ENCODE results near the gene TTLL10.

The TTLL10 gene

GRCh38 chr1:1173793-1174415, at the start of gene TTLL10:
Gene TTLL10 (plus strand): TSS chr1:1173880. CDS start chr1:1179216, 5,336 bp downstream.
- no peaks in the 10 kb centered on the region for H3K27me3 Mint-ChIP-seq
- no peaks in the 10 kb centered on the region for H3K9me3 Mint-ChIP-seq (ENCODE audit: low read depth)
- H3K4me3 Mint-ChIP-seq, result peak within 1 kb of the TSS; percentile 32
- H3K36me3 Mint-ChIP-seq, result no peaks in the 10 kb centered on the region
- H3K27ac Mint-ChIP-seq, result no peak within 1 kb of the TSS
- peaks cover 22% of the 10 kb centered on the region for H3K4me1 Mint-ChIP-seq (ENCODE audit: low read depth)

GRCh38 chr1:1124508-1124785, 49.2 kb upstream of the TTLL10 start:
- no peaks in the 10 kb centered on the region for H3K27me3 Mint-ChIP-seq
- H3K27ac Mint-ChIP-seq, result no peak overlapping the region
- no peak overlapping the region for H3K4me3 Mint-ChIP-seq
- no peaks in the 10 kb centered on the region for H3K4me1 Mint-ChIP-seq (ENCODE audit: low read depth)
- no peaks in the 10 kb centered on the region for H3K36me3 Mint-ChIP-seq
- H3K9me3 Mint-ChIP-seq (ENCODE audit: low read depth), result no peaks in the 10 kb centered on the region

GRCh38 chr1:1124786-1125642, 48.7 kb upstream of the TTLL10 start:
- Mint-ChIP-seq H3K27me3 (no peaks in the 10 kb centered on the region), H3K4me1 (ENCODE audit: low read depth) (no peaks in the 10 kb centered on the region), H3K36me3 (no peaks in the 10 kb centered on the region), H3K9me3 (ENCODE audit: low read depth) (no peaks in the 10 kb centered on the region), H3K4me3 (no peak overlapping the region), H3K27ac (no peak overlapping the region)

GRCh38 chr1:1125945-1126344, 47.7 kb upstream of the TTLL10 start:
- Mint-ChIP-seq H3K9me3 (ENCODE audit: low read depth) (no peaks in the 10 kb centered on the region), H3K27me3 (no peaks in the 10 kb centered on the region), H3K27ac (no peak overlapping the region), H3K36me3 (no peaks in the 10 kb centered on the region), H3K4me1 (ENCODE audit: low read depth) (no peaks in the 10 kb centered on the region), H3K4me3 (no peak overlapping the region)

GRCh38 chr1:1127551-1128451, 45.9 kb upstream of the TTLL10 start:
- Mint-ChIP-seq H3K36me3 (no peaks in the 10 kb centered on the region), H3K9me3 (ENCODE audit: low read depth) (no peaks in the 10 kb centered on the region), H3K4me3 (no peak overlapping the region), H3K4me1 (ENCODE audit: low read depth) (no peaks in the 10 kb centered on the region), H3K27ac (no peak overlapping the region), H3K27me3 (no peaks in the 10 kb centered on the region)

- no peaks in the 10 kb centered on the region for H3K36me3 Mint-ChIP-seq
- H3K4me3 Mint-ChIP-seq, result no peak overlapping the region
- no peaks in the 10 kb centered on the region for H3K27me3 Mint-ChIP-seq
- no peaks in the 10 kb centered on the region for H3K9me3 Mint-ChIP-seq (ENCODE audit: low read depth)
- no peaks in the 10 kb centered on the region for H3K4me1 Mint-ChIP-seq (ENCODE audit: low read depth)
- no peak overlapping the region for H3K27ac Mint-ChIP-seq
Observed at GRCh38 chr1:1128454-1129139, 45.1 kb upstream of the TTLL10 start.

GRCh38 chr1:1129381-1129821, 44.3 kb upstream of the TTLL10 start:
- Mint-ChIP-seq H3K36me3 (no peaks in the 10 kb centered on the region), H3K9me3 (ENCODE audit: low read depth) (no peaks in the 10 kb centered on the region), H3K4me3 (no peak overlapping the region), H3K27me3 (no peaks in the 10 kb centered on the region), H3K4me1 (ENCODE audit: low read depth) (no peaks in the 10 kb centered on the region), H3K27ac (no peak overlapping the region)

GRCh38 chr1:1130206-1131120, 43.2 kb upstream of the TTLL10 start:
- Mint-ChIP-seq H3K27ac (no peak overlapping the region), H3K9me3 (ENCODE audit: low read depth) (no peaks in the 10 kb centered on the region), H3K36me3 (no peaks in the 10 kb centered on the region), H3K27me3 (no peaks in the 10 kb centered on the region), H3K4me3 (no peak overlapping the region), H3K4me1 (ENCODE audit: low read depth) (peaks cover under 1% of the 10 kb centered on the region)

- Mint-ChIP-seq H3K27me3 (no peaks in the 10 kb centered on the region), H3K4me1 (ENCODE audit: low read depth) (peaks cover 2% of the 10 kb centered on the region), H3K9me3 (ENCODE audit: low read depth) (no peaks in the 10 kb centered on the region), H3K36me3 (no peaks in the 10 kb centered on the region), H3K27ac (no peak overlapping the region), H3K4me3 (no peak overlapping the region)
Observed at GRCh38 chr1:1132042-1132950, 41.4 kb upstream of the TTLL10 start.

GRCh38 chr1:1132956-1133750, 40.5 kb upstream of the TTLL10 start:
- no peaks in the 10 kb centered on the region for H3K36me3 Mint-ChIP-seq
- no peak overlapping the region for H3K4me3 Mint-ChIP-seq
- H3K9me3 Mint-ChIP-seq (ENCODE audit: low read depth), result no peaks in the 10 kb centered on the region
- H3K4me1 Mint-ChIP-seq (ENCODE audit: low read depth), result peaks cover 5% of the 10 kb centered on the region
- H3K27me3 Mint-ChIP-seq, result no peaks in the 10 kb centered on the region
- H3K27ac Mint-ChIP-seq, result no peak overlapping the region

- Mint-ChIP-seq H3K27ac (no peak overlapping the region), H3K9me3 (ENCODE audit: low read depth) (no peaks in the 10 kb centered on the region), H3K4me3 (no peak overlapping the region), H3K4me1 (ENCODE audit: low read depth) (peaks cover 5% of the 10 kb centered on the region), H3K27me3 (no peaks in the 10 kb centered on the region), H3K36me3 (no peaks in the 10 kb centered on the region)
Observed at GRCh38 chr1:1134300-1134970, 39.2 kb upstream of the TTLL10 start.

Measured in activated naive CD8-positive, alpha-beta T cell (primary cell).